Effector memory CD8-positive, alpha-beta T cell (primary cell): ENCODE results near the gene BCO1.
A peak's percentile ranks its signal among the peaks of the same experiment; 100 is the strongest.

Experiments used
- ATAC-seq: fragments of 150-1000 bp; cut with Tn5 transposase; replicated peaks from 2 replicates; pipeline ENCODE4 v1.10.0; 2021; ENCODE audit warnings: mild to moderate bottlenecking, moderate library complexity
- DNase-seq, 3 experiments: peaks; one replicate each; pipeline ENCODE4 v3.0.0; 2021
- H3K27ac Mint-ChIP-seq, 2 donors: one replicate each; pipeline ENCODE4 v1.8.0; 2022; ENCODE audit warnings: mild to moderate bottlenecking in 2 of 2, mixed read lengths in 2 of 2, moderate library complexity in 2 of 2
- H3K27me3 Mint-ChIP-seq, 2 donors: one replicate each; pipeline ENCODE4 v1.8.0; 2022; ENCODE audit warnings: mixed read lengths in 2 of 2
- H3K36me3 Mint-ChIP-seq: one replicate; pipeline ENCODE4 v1.8.0; 2022; ENCODE audit warnings: mild to moderate bottlenecking, moderate library complexity, mixed read lengths; ENCODE audit not compliant: insufficient read depth
- H3K4me1 Mint-ChIP-seq, 2 donors: one replicate each; pipeline ENCODE4 v1.8.0; 2022; ENCODE audit warnings: low read depth in 2 of 2, mixed read lengths in 2 of 2
- H3K4me3 Mint-ChIP-seq, 2 donors: one replicate each; pipeline ENCODE4 v1.8.0; 2022; ENCODE audit warnings: mild to moderate bottlenecking in 2 of 2, mixed read lengths in 2 of 2, moderate library complexity in 2 of 2
- H3K9me3 Mint-ChIP-seq, 2 donors: one replicate each; pipeline ENCODE4 v1.8.0; 2022; ENCODE audit warnings: mixed read lengths in 2 of 2

The BCO1 gene

GRCh38 chr16:81242977-81243618 lies 4.6 kb downstream of the BCO1 start:
- Mint-ChIP-seq H3K4me1 (peaks cover 5 to 6% of the 10 kb centered on the region in 2 donors), H3K27me3 (peaks cover 11 to 34% of the 10 kb centered on the region in 2 donors), H3K27ac (no peak overlapping the region), H3K36me3 (peaks cover 4% of the 10 kb centered on the region), H3K4me3 (no peak overlapping the region), H3K9me3 (no peaks in the 10 kb centered on the region)
- no peak for ATAC-seq
- no peak for DNase-seq

DNA sequence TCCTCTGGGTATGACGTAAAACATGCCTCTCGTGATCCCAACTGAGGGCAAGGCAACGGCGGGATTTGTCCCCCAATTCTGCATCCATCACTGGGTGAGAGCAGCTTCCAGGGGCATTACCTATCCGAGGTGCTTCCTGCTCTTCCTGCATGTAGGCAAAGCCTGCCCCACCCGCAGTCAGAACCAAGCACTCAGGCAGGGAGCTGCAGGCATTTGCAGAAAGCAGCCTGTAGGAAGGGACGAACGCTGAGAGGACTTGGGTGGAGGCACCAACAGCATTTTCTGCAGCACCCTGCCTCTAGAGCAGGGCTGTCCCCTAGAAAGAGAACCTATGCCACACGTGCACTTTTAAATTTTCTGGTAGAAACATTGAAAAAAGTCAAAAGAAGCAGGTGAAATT lies 5.5 kb downstream of the BCO1 start:
- Mint-ChIP-seq H3K4me1 (no peaks in the 10 kb centered on the region), H3K27ac (no peak overlapping the region), H3K9me3 (no peaks in the 10 kb centered on the region), H3K36me3 (peaks cover 4% of the 10 kb centered on the region), H3K27me3 (peaks cover 11 to 34% of the 10 kb centered on the region in 2 donors), H3K4me3 (no peak overlapping the region)
- ATAC-seq (no peak), DNase-seq (no peak)

- Mint-ChIP-seq H3K27me3 (peaks cover 6 to 12% of the 10 kb centered on the region in 2 donors), H3K4me1 (no peaks in the 10 kb centered on the region), H3K9me3 (no peaks in the 10 kb centered on the region), H3K4me3 (no peak overlapping the region), H3K36me3 (peaks cover 8% of the 10 kb centered on the region), H3K27ac (no peak overlapping the region)
- no peak for DNase-seq
- ATAC-seq, result no peak
These were observed 13.4 kb downstream of the BCO1 start for GRCh38 chr16:81251871-81252270.

DNA sequence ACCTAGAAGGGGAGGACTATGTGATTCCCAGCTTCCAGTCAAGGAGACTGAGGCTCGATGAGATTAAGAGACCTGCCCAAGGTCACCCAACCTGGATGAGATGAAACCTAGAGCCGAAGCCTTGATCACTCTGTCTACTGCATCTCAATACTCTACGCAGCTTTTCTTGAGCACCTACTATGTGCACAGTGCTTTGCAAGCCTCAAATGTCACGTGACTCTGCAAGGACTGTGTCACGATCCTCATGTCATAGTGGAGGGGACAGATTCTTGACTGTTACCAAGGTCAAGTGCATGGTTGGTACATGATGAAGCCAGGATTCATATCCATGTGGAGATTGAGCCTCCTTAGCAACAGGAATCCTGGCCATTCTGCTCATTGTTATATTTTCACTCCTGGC lies 14.7 kb downstream of the BCO1 start:
- DNase-seq (no peak), ATAC-seq (no peak)
- Mint-ChIP-seq H3K4me1 (no peaks in the 10 kb centered on the region), H3K27ac (no peak overlapping the region), H3K9me3 (no peaks in the 10 kb centered on the region), H3K4me3 (no peak overlapping the region), H3K27me3 (peaks cover 11 to 25% of the 10 kb centered on the region in 2 donors), H3K36me3 (peaks cover 10% of the 10 kb centered on the region)

DNA sequence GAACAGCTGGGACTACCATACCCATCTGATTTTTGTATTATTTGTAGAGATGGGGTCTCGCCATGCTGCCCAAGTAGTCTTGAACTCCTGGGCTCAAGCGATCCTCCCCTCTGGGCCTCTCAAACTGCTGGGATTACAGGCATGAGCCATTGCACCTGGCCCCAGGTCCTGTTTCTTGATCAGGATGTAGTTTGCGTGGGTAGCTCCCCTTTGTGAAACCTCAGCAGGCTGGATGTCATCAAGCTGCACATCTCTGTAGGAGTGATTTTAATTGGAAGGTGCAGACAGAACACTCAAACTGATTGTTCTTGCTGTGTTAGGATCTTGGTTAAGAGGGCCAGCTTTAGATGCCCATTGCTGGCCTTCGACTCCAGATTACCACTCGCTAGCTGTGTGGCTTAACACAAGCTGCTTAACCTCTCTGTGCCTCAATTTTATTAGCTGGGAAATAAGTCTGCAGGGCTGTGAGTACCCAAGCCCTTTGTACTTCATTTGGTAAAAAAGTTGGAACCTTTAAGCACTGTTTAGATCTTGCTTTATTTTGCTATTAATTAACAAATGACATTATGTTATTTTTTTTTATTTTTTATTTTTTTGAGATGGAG lies 16.5 kb downstream of the BCO1 start:
- no peaks in the 10 kb centered on the region for H3K4me1 Mint-ChIP-seq
- peaks cover 7% of the 10 kb centered on the region for H3K36me3 Mint-ChIP-seq

DNA sequence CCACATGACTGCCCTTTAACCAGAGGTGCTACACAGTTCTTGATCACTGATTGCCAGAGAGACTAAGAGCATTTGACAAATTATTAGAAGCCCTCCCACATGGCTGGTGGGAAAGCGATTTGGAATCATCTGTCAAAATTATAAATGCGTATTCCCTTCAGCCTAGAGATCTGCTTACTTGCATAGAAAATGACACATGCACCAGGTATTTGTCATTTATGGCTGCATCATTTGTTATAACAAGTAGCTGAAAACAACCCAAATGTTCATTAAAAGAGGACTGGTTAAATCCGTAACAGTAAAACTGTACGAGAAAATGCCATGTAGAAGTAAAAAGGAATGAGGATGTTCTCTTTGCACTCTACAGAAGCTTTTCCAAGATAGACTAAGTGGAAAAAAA lies 21.4 kb downstream of the BCO1 start:
- no peak overlapping the region for H3K4me3 Mint-ChIP-seq
- H3K4me1 Mint-ChIP-seq, result peaks cover 0 to 2% of the 10 kb centered on the region in 2 donors
- no peak overlapping the region for H3K27ac Mint-ChIP-seq
- no peaks in the 10 kb centered on the region for H3K9me3 Mint-ChIP-seq
- DNase-seq (no peak), ATAC-seq (no peak)
- peaks cover 3% of the 10 kb centered on the region for H3K36me3 Mint-ChIP-seq
- H3K27me3 Mint-ChIP-seq, result peaks cover 11 to 28% of the 10 kb centered on the region in 2 donors

More for the DNA sequence above, 16.5 kb downstream of the BCO1 start:
- H3K27me3 Mint-ChIP-seq, result peaks cover 16 to 30% of the 10 kb centered on the region in 2 donors
- H3K4me3 Mint-ChIP-seq, result no peak overlapping the region
- H3K27ac Mint-ChIP-seq, result no peak overlapping the region
- DNase-seq (no peak), ATAC-seq (no peak)
- H3K9me3 Mint-ChIP-seq, result no peaks in the 10 kb centered on the region

- no peak overlapping the region for H3K27ac Mint-ChIP-seq
- DNase-seq (peak; percentile 4 to 15 (median 10)), ATAC-seq (peak; percentile 29)
- peaks cover 2 to 8% of the 10 kb centered on the region in 2 donors for H3K9me3 Mint-ChIP-seq
- H3K36me3 Mint-ChIP-seq, result peaks cover 3% of the 10 kb centered on the region
- H3K27me3 Mint-ChIP-seq, result peaks cover 10 to 37% of the 10 kb centered on the region in 2 donors
- H3K4me1 Mint-ChIP-seq, result peaks cover 0 to 2% of the 10 kb centered on the region in 2 donors
- H3K4me3 Mint-ChIP-seq, result no peak overlapping the region
These were observed 22.7 kb downstream of the BCO1 start for GRCh38 chr16:81261049-81261648.

GRCh38 chr16:81263470-81264220 lies 25.2 kb downstream of the BCO1 start:
- no peak for ATAC-seq

DNA sequence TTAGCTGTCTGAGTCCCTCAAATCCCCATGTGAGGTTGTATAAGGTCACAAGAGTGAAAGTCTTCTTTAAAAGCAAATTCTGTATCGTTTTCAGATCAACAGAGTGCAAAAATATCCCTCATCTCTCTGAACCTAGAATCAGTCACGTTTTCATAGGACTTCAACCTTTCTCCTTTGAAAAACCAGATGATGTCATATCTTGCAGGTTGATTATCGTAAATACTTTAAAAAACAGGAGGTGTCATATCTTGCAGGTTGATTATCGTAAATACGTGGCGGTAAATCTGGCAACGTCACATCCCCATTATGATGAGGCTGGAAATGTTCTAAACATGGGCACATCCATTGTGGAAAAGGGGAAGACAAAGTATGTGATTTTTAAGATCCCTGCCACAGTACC lies 25.9 kb downstream of the BCO1 start:
- Mint-ChIP-seq H3K4me1 (peaks cover 0 to 6% of the 10 kb centered on the region in 2 donors), H3K36me3 (no peaks in the 10 kb centered on the region), H3K27me3 (peaks cover 6 to 28% of the 10 kb centered on the region in 2 donors), H3K9me3 (peaks cover 2 to 8% of the 10 kb centered on the region in 2 donors), H3K4me3 (no peak overlapping the region), H3K27ac (no peak overlapping the region)
- DNase-seq (no peak), ATAC-seq (no peak)

More at GRCh38 chr16:81263470-81264220, 25.2 kb downstream of the BCO1 start:
- no peak for DNase-seq
- H3K27ac Mint-ChIP-seq, result no peak overlapping the region
- peaks cover 9 to 33% of the 10 kb centered on the region in 2 donors for H3K27me3 Mint-ChIP-seq
- peaks cover 0 to 6% of the 10 kb centered on the region in 2 donors for H3K4me1 Mint-ChIP-seq
- no peak overlapping the region for H3K4me3 Mint-ChIP-seq
- no peaks in the 10 kb centered on the region for H3K36me3 Mint-ChIP-seq
- H3K9me3 Mint-ChIP-seq, result peaks cover 2 to 8% of the 10 kb centered on the region in 2 donors

- Mint-ChIP-seq H3K36me3 (no peaks in the 10 kb centered on the region), H3K27me3 (peaks cover 6 to 28% of the 10 kb centered on the region in 2 donors), H3K27ac (no peak overlapping the region), H3K9me3 (peaks cover 2 to 8% of the 10 kb centered on the region in 2 donors), H3K4me3 (no peak overlapping the region), H3K4me1 (peaks cover 0 to 6% of the 10 kb centered on the region in 2 donors)
- DNase-seq (no peak), ATAC-seq (no peak)
These were observed 26.6 kb downstream of the BCO1 start for GRCh38 chr16:81265052-81265451.

- DNase-seq (no peak), ATAC-seq (no peak)
- Mint-ChIP-seq H3K36me3 (no peaks in the 10 kb centered on the region), H3K4me3 (no peak overlapping the region), H3K27me3 (peaks cover 6 to 28% of the 10 kb centered on the region in 2 donors), H3K4me1 (peaks cover 0 to 5% of the 10 kb centered on the region in 2 donors), H3K27ac (no peak overlapping the region), H3K9me3 (peaks cover 2 to 8% of the 10 kb centered on the region in 2 donors)
These were observed 27.4 kb downstream of the BCO1 start for GRCh38 chr16:81265658-81266451.

GRCh38 chr16:81266680-81267095 lies 28.2 kb downstream of the BCO1 start:
- no peak for DNase-seq
- peaks cover 13 to 36% of the 10 kb centered on the region in 2 donors for H3K27me3 Mint-ChIP-seq
- no peak for ATAC-seq
- no peaks in the 10 kb centered on the region for H3K36me3 Mint-ChIP-seq
- H3K9me3 Mint-ChIP-seq, result peaks cover 2 to 8% of the 10 kb centered on the region in 2 donors
- peaks cover 0 to 4% of the 10 kb centered on the region in 2 donors for H3K4me1 Mint-ChIP-seq
- no peak overlapping the region for H3K4me3 Mint-ChIP-seq
- H3K27ac Mint-ChIP-seq, result no peak overlapping the region

DNA sequence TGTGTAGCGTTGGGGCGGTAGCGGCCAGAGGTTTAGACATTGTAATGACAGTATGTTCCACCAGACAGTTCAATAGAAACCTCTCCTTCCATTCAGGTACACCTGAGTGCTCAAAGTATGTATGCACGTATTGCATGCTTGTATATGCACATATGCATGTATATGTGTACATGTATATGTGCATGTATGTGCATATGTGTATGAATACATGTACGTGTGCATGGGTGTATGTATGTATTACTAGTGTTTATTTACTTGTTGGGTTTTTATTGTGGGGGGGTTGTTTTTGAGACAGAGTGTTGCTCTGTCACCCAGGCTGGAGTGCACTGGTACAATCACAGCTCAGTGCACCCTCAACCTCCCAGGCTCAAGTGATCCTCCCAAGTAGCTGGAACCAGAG lies 30.0 kb downstream of the BCO1 start:
- DNase-seq (no peak), ATAC-seq (no peak)
- no peak overlapping the region for H3K27ac Mint-ChIP-seq
- peaks cover 18 to 50% of the 10 kb centered on the region in 2 donors for H3K27me3 Mint-ChIP-seq
- H3K9me3 Mint-ChIP-seq, result peaks cover 2 to 8% of the 10 kb centered on the region in 2 donors
- no peak overlapping the region for H3K4me3 Mint-ChIP-seq
- H3K4me1 Mint-ChIP-seq, result peaks cover 0 to 4% of the 10 kb centered on the region in 2 donors
- H3K36me3 Mint-ChIP-seq, result no peaks in the 10 kb centered on the region
